Panc1 (cell line): ENCODE data around the gene KPNB1.

Experiments
- POLR2AphosphoS5 ChIP-seq: IDR thresholded peaks from 2 replicates; pipeline ENCODE4 v1.6.1; 2012; ENCODE audit warnings: mild to moderate bottlenecking, low read depth, low read length, moderate library complexity
- SIN3A ChIP-seq: IDR thresholded peaks from 2 replicates; pipeline ENCODE4 v1.6.1; 2012; ENCODE audit warnings: low read depth, mild to moderate bottlenecking, low read length, moderate library complexity, borderline replicate concordance; ENCODE audit not compliant: insufficient read depth
- TCF7L2 ChIP-seq: IDR thresholded peaks from 2 replicates; pipeline ENCODE4 v1.6.1; 2011; ENCODE audit warnings: mild to moderate bottlenecking, low read depth, low read length, inconsistent platforms
- TF ChIP-seq, protein P1 (sequence below): fragments of 450-650 bp; IDR thresholded peaks from 2 replicates; pipeline ENCODE4 v1.5.1; 2017; ENCODE audit warnings: mild to moderate bottlenecking
- TF ChIP-seq, protein P2 (sequence below), 2 experiments: IDR thresholded peaks; 2 replicates each; pipeline ENCODE4 v1.6.1; 2011 to 2012; ENCODE audit warnings: low read depth in 2 of 2, control low read depth in 1 of 2, low read length in 1 of 2, mild to moderate bottlenecking in 1 of 2, moderate library complexity in 1 of 2; ENCODE audit not compliant: insufficient read depth in 1 of 2

DNA sequence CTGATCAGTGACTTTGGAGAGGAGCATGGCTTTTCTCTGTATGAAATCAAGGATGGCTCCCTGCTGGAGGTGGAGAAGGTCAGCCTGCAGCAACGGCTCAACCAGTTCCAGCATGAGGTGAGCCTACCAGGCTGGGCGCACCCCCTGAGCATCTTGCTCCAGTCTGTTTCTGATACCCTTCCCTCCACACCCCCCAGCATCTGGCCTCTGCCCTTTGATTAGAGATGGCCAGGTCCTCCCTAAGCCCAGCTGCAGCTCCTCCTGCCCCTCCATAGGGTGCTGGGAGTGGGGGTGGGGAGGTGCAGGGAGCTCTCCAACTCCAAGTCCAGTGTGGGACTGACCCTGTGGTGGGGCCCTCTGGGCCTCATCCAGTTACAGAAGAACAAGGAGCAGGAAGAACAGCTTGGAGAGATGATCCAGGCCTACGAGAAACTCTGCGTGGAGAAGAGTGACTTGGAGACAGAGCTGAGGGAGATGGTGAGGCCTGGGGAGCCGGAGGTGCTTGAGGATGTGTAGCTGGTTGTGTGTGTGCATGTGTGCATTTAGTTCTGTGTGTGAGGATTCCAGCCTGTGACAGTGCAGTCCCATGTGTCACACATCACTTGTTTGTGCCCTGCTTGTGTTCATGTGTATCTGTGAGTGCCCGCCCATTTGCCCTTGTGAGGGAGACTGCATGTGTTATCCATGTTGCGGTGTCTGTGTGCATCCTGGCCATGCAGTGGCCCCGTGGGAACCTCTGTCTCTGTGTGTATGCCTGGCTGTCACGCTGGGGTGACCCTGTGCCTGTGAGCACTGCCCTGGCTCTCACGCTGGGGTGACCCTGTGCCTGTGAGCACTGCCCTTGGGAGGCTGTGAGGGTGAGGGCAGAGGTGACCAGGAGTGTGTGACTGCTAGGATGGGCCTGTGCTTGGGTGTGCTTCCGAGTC lies 47.3 kb downstream of the KPNB1 start:
- TF ChIP-seq, protein P1, sequence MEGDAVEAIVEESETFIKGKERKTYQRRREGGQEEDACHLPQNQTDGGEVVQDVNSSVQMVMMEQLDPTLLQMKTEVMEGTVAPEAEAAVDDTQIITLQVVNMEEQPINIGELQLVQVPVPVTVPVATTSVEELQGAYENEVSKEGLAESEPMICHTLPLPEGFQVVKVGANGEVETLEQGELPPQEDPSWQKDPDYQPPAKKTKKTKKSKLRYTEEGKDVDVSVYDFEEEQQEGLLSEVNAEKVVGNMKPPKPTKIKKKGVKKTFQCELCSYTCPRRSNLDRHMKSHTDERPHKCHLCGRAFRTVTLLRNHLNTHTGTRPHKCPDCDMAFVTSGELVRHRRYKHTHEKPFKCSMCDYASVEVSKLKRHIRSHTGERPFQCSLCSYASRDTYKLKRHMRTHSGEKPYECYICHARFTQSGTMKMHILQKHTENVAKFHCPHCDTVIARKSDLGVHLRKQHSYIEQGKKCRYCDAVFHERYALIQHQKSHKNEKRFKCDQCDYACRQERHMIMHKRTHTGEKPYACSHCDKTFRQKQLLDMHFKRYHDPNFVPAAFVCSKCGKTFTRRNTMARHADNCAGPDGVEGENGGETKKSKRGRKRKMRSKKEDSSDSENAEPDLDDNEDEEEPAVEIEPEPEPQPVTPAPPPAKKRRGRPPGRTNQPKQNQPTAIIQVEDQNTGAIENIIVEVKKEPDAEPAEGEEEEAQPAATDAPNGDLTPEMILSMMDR, result no peak
- no peak for TF ChIP-seq POLR2AphosphoS5
- TF ChIP-seq, protein P2, sequence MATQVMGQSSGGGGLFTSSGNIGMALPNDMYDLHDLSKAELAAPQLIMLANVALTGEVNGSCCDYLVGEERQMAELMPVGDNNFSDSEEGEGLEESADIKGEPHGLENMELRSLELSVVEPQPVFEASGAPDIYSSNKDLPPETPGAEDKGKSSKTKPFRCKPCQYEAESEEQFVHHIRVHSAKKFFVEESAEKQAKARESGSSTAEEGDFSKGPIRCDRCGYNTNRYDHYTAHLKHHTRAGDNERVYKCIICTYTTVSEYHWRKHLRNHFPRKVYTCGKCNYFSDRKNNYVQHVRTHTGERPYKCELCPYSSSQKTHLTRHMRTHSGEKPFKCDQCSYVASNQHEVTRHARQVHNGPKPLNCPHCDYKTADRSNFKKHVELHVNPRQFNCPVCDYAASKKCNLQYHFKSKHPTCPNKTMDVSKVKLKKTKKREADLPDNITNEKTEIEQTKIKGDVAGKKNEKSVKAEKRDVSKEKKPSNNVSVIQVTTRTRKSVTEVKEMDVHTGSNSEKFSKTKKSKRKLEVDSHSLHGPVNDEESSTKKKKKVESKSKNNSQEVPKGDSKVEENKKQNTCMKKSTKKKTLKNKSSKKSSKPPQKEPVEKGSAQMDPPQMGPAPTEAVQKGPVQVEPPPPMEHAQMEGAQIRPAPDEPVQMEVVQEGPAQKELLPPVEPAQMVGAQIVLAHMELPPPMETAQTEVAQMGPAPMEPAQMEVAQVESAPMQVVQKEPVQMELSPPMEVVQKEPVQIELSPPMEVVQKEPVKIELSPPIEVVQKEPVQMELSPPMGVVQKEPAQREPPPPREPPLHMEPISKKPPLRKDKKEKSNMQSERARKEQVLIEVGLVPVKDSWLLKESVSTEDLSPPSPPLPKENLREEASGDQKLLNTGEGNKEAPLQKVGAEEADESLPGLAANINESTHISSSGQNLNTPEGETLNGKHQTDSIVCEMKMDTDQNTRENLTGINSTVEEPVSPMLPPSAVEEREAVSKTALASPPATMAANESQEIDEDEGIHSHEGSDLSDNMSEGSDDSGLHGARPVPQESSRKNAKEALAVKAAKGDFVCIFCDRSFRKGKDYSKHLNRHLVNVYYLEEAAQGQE (IDR thresholded peaks at IDR 0.05; ENCODE audit: insufficient read depth in 1 of 2, low read depth in 2 of 2, low read length in 1 of 2), result no peak
- no peak for TF ChIP-seq SIN3A
- no peak for TF ChIP-seq TCF7L2
